Measurements from ENCODE around the gene EID3.

The EID3 gene

GRCh38 chr12:104290855-104291254 lies 12.7 kb upstream of the EID3 start:
- DNase-seq, result no peak

- DNase-seq, result no peak
Observed at GRCh38 chr12:104291867-104292524, 11.5 kb upstream of the EID3 start.

DNA sequence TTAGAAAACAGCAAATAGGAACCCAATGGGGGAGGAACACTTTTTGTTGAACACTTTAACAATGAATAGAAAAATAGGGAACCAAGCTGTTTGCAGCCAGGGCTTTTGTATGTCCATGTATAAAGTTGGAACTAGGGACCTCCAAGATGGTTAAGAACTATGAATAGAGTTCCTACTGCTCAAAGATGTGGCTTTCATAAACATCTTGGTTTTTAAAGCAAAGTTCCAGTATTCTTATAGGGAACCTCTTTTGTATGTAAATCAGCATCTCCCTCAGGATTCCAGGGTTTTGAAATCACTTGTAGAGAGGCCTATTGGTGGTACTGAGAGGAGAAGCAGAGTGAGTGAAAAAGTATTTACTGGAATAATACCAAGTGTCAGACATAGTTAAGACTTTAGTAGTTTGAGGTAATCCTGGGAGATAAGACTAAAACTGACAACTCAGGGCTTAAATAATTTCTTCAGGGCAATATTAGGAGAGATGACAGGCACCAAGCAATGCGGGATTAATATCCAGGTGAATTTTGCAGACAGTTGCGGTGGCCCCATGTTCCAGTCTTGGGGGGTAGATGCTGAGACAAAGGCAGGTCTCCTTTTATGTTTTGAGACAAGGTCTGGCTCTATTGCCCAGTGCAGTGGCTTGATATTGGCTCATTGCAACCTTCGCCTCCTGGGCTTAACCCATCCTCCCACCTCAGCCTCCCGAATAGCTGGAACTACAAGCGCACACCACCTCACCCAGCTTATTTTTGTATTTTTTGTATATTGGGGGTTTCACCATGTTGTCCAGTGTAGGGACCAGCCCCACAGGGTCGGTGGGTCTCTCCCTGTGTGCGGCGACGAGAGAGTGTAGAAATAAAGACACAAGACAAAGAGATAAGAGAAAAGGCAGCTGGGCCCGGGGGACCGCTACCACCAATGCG lies 10.4 kb upstream of the EID3 start:
- DNase-seq, result no peak

GRCh38 chr12:104294158-104294859 lies 9.2 kb upstream of the EID3 start:
- DNase-seq, result peak in 1 of 2 experiments; percentile 12

DNA sequence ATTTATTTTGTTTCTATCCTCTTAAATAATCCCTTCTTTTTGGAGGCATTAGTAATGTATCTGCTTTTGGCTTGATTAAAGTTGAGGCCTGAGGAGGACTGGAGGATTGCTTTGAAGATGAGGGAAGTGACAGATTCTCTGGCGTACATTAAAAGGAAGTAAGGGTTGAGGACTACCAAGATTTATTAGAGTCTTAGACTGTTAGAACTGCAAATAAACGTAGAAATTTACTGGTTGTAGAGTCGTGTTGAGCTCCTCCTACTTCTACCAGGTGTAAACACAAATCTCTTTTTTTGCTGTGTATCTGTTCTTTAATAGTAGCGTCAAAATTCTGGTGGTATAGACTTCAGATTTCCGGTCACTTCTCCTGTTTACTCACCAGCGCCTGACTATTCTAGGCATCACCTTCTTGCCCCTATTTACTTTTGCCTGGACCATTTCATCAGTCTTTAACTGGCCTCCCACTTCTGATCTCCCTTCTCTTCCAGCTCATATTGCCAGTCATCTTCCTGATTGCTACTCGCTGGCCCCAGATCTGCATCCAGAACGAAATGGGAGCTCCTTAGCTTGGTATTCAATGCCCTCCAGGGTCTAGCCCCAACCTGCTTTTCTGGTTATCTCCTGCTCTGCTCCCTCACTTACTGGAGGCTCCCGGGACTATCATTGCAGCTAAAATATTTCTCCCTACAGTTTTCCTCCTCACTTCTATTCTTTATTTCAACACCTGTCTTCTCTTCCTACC lies 8.4 kb upstream of the EID3 start:
- no peak for DNase-seq

GRCh38 chr12:104295954-104296353 lies 7.6 kb upstream of the EID3 start:
- no peak for DNase-seq

- DNase-seq, result no peak
Observed at GRCh38 chr12:104296718-104297117, 6.8 kb upstream of the EID3 start.

- DNase-seq, result no peak
Observed at GRCh38 chr12:104297477-104298113, 5.9 kb upstream of the EID3 start.

- DNase-seq, result no peak
Observed at GRCh38 chr12:104299842-104300481, 3.6 kb upstream of the EID3 start.

GRCh38 chr12:104304261-104305009 lies 896 bp downstream of the EID3 start:
- DNase-seq, result no peak

GRCh38 chr12:104305349-104305748 lies 1.8 kb downstream of the EID3 start:
- no peak for DNase-seq

GRCh38 chr12:104306376-104306775 lies 2.8 kb downstream of the EID3 start:
- no peak for DNase-seq

DNA sequence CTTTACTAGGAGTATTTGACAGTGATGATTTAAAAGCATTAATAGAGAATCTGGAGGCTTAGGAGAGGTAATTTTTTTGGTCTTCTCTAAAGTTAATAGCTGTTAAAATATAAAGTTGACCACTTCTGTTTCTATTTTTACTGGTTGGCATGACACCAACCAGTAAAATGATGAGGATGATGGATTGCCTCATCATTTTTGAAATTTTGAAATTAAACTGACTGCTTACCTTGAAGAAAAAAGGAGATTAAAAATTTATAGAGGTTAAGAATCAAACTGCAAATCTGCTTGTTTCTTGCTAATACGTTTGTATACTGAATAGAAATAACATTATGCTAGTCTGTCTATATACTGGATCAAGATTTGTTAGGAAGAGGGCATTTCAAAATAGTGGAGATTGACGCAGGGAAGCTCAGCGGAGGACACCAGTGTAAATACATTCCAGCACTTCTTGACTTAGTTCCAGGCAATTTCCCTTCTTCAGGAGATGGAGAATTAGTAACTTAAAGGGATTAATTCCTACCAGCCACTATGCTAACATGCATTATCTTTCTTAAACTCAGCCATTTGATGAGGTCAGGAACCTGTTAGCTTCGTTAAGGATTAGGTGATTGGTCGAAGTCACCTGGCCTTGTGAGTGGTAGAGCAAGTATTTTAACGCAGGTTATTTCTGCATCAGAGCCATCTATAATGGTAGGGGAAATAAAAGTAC lies 3.6 kb downstream of the EID3 start:
- no peak for DNase-seq

DNA sequence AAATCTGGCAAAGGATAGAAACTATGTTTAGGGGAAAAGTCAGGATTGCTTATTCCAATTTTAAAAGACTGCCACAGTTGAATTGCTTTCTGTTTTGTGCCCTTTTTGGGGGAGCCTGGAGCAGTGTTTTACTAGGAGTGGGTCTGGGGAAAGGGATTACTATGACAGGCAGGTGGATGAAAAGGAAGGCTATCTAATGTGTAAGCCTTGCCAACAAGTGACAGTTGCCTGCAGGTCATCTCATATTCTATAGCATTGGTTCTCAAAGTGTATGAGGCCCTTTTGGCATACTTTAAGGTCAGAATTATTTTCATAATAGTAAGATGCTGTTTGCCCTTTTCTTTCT lies 4.1 kb downstream of the EID3 start:
- no peak for DNase-seq

DNA sequence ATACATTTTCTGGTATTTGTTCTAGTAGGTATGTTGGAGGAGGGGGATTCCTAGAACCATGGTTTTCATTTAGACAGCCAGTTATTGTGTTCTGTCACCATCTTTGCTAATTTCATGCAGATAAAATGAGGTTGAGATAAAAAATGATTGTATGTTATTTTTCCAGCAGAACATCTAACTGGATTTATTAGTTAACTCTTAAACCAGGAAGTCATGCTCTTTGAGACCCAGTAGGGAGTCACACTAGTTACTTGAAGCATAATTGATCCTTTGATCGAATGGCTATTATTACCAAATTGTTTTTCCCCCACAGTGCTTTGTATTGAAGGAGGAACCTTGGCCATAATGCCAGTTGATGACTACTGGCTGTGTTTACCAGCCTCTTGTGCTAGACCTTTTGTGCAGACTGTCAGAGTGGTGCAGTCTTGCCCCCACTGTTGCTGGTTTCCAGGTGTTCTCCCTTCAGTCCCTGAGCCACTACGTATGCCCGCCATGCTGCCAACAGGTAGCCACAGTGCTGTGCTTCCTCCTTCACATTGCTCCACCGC lies 6.0 kb downstream of the EID3 start:
- DNase-seq, result no peak

DNA sequence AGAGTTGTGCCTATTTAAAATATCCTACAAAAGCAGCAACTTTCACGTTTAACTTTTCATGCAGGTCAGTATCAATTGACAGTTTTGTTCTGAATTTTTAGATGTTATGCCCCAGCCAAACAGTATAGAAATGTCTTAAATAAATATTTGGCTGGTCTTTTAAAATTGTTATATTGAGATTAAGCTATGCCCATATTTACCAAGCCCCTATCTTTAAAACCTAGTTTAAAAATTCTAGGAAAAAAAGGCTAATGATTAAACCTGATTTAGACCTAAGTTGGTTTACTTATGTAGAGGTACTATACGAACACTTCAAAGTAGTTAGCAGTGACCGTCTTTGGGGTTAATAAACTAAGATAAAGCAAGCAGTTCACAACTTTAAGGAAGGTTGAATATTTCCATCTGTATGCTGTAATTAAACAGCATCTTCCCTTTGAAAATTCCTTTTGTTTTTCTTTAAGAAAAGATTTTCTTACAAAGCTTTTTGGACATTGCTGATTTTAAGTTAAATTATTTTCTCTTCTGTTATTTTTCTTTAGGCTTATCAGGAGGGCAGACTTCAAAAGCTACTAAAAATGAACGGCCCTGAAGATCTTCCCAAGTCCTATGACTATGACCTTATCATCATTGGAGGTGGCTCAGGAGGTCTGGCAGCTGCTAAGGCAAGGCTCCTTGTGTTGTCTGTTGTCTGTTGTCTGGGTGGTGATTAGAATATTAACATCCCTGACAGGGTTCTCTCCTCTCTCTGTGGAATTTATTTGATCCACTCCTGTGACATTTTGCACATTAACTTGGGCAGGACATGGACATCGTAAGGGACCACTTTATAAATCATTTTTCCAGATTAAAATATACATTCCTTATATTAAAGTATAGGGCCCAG lies 7.5 kb downstream of the EID3 start:
- no peak for DNase-seq

DNA sequence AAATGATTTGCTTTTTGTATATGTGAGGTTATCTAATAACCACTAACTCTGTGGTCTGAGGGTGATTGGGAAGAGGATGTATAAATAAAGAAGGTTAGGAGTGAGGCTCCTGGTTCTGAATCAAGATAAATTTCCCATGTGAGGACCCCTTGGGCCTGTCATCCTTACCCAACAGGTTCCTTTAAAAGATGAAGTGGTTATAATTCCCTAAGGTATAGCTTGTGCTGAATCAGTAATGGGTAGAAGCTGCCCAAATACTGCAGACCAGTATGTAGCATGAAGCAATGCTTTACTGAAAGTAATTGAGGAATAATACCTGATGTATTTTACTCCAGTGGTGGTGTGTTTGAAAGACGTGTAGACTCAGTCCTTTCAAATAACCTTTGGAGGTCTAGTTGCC lies 8.7 kb downstream of the EID3 start:
- DNase-seq, result no peak

- DNase-seq, result no peak
Observed at GRCh38 chr12:104312654-104313053, 9.1 kb downstream of the EID3 start.

- no peak for DNase-seq
Observed at GRCh38 chr12:104313568-104314241, 10.2 kb downstream of the EID3 start.

Data from Kasumi-1 (cell line).